ENCODE data around the gene ZNF764. TPM values are rescaled to one million over a fixed set of nuclear protein-coding genes. Genes with fewer than 3 reads are reported as not detected.

The ZNF764 gene
- total and polyA plus RNA-seq, 8 donors, result 3.1 to 5.6 (median 4.7) TPM

DNA sequence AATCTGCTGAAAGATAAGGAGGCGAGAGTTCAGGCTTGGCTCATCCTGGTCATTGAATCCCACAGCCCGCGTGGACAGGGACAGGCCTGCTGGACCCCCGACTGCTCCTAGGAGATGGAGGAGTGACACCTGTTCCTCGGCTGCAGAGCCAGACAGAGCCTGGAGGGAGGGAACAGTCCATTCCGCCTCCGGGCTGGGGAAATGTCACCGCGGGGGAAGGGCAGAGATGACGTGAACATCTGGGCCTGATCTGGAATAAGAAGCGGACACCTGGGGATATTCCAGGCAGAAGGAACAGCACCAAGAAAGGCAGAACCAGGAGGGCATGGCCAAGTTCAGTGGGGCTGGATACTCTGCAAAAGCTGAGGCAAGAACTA is 25.0 kb downstream of the ZNF764 start:
- FAIRE-seq, result no peak
- Histone ChIP-seq H3K4me1 (peaks cover 8 to 11% (median 9%) of the 10 kb centered on the region in 3 donors), H3K27ac (peak overlapping the region in 2 of 4 donors; percentile 95), H3K9me3 (no peaks in the 10 kb centered on the region), H3K4me3 (peak overlapping the region in 1 of 4 donors; percentile 74), H3K27me3 (no peaks in the 10 kb centered on the region), H3K36me3 (peaks cover 0 to 7% (median 0%) of the 10 kb centered on the region in 3 donors)
- 50 to 57% methylated on average over 11 of the region's 11 CpGs for WGBS, 2 donors
- ATAC-seq, result no peak
- DNase-seq, result peak in 2 of 6 donors; percentile 30 to 43
- intact Hi-C loops (cut with DNase I), result no loop called here
- TF ChIP-seq CTCF (IDR thresholded peaks at IDR 0.05), result no peak

- no peak overlapping the region for H3K4me3 ChIP-seq
- intact Hi-C loops (cut with DNase I), result no loop called here
- no peak for TF ChIP-seq CTCF (IDR thresholded peaks at IDR 0.05)
- peaks cover 14 to 17% (median 15%) of the 10 kb centered on the region in 3 donors for H3K4me1 ChIP-seq
- H3K36me3 ChIP-seq, result peaks cover 0 to 7% (median 0%) of the 10 kb centered on the region in 3 donors
- H3K27ac ChIP-seq, result no peak overlapping the region
- ATAC-seq (no peak), FAIRE-seq (no peak), DNase-seq (peak in 2 of 6 donors; percentile 46 to 79)
- no peaks in the 10 kb centered on the region for H3K27me3 ChIP-seq
- 94 to 95% methylated on average over 56 to 57 of the region's 57 CpGs for WGBS, 2 donors
- no peaks in the 10 kb centered on the region for H3K9me3 ChIP-seq
Measured at GRCh38 chr16:30532285-30533145, 25.7 kb downstream of the ZNF764 start.

DNA sequence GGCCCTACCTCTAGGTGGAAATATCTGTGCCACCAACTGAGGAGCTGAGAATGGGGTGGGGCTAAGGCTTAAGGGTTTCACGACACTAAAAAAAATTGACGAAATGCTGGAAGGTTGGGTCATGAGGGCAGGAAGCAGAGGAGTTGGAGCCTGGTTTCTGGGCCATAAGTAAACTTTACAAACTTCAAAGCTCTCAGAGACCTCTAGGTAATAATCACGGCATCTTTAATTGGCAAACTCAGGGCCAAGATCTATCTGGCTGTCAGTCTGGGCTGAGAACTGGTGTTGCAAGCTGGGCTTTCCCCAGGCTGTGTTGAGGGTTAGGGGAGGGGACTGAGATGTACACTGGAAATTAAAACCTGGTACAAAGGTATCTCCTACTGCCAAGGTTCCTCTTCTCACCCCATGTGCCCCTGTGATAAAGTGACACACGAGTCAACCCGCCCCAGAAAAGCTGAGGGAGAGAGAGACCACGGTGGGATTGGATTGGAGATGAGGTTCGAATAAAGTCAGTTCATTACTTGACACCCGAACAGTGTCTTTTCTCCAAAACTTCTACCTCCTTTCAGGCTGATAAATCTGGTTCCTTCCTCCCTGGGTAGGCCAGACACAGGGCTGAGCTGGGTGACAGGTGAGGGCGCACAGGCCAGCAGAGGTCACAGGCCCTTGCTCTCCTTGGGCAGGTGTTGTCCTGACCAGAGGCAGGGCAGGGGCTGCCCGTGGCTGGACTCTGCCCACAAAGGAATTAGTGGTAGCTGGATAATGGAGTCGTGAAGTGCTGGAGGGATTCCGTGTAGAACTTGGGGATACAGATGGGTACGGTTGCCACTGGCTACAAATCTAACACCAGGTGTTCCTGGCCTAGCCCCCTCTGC is 27.8 kb downstream of the ZNF764 start:
- Histone ChIP-seq H3K27me3 (no peaks in the 10 kb centered on the region), H3K36me3 (peaks cover 0 to 7% (median 0%) of the 10 kb centered on the region in 3 donors), H3K27ac (no peak overlapping the region), H3K4me3 (no peak overlapping the region), H3K4me1 (peaks cover 6 to 17% (median 15%) of the 10 kb centered on the region in 3 donors), H3K9me3 (no peaks in the 10 kb centered on the region)
- intact Hi-C loops (cut with DNase I), result no loop called here
- 80 to 84% methylated on average over 13 of the region's 13 CpGs for WGBS, 2 donors
- no peak for TF ChIP-seq CTCF (IDR thresholded peaks at IDR 0.05)
- no peak for DNase-seq
- no peak for FAIRE-seq
- no peak for ATAC-seq

DNA sequence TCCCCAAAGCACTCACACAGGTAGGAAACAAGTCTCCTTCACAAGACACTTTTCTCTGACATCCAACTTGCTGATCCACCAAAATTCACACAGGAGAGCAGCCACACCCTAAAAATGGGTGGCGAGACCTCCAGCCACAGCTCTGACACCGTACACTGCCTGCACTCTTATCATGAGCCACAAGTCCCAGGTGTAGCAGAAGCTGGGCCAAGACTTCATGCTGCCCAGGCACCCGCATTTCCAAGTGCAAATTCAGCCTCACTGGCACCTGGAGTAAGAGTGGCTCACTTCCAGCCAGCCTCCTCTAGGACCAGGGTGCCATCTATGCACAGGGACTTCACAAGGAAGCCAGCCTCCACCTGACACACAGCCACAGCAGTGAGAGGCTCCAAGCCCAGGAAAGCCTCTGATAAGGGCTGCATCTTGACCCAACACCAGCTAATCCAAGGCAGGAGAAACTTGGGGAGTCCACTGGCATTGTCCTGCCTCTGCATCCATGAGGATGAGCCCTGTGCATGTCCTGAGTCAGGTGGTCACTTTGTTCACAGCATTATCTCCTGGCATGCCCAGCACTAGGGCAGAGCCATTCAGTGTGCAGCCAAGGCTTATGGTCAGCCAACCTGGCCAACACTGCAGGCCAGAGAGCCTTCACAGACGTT is 29.2 kb downstream of the ZNF764 start:
- H3K9me3 ChIP-seq, result no peaks in the 10 kb centered on the region
- peaks cover 6 to 17% (median 15%) of the 10 kb centered on the region in 3 donors for H3K4me1 ChIP-seq
- no peak overlapping the region for H3K4me3 ChIP-seq
- FAIRE-seq (no peak), DNase-seq (no peak), ATAC-seq (no peak)
- H3K36me3 ChIP-seq, result peaks cover 0 to 7% (median 0%) of the 10 kb centered on the region in 3 donors
- WGBS, 2 donors, result 47 to 49% methylated on average over 4 of the region's 4 CpGs
- no peaks in the 10 kb centered on the region for H3K27me3 ChIP-seq
- H3K27ac ChIP-seq, result peak overlapping the region in 2 of 4 donors; percentile 90 to 99
- TF ChIP-seq CTCF (IDR thresholded peaks at IDR 0.05), result no peak
- intact Hi-C loops (cut with DNase I), result loop anchor here in 1 of 3 donors (5.0 kb wide), 1 partner anchor 97 kb away; the partner anchor contains the start of gene DCTPP1

Data from pancreas (tissue), 10 donors.